Astrocyte (in vitro differentiated cells and primary cell): ENCODE data around the gene PALLD.

ENCODE experiments used
- EZH2 ChIP-seq: IDR thresholded peaks from 2 replicates; pipeline ENCODE4 v1.6.1; 2012; ENCODE audit warnings: mild to moderate bottlenecking, low read length, inconsistent platforms; ENCODE audit not compliant: insufficient read depth
- TF ChIP-seq, protein P1 (sequence below): IDR thresholded peaks from 2 replicates; pipeline ENCODE4 v1.5.1; 2011; ENCODE audit warnings: low read depth, mild to moderate bottlenecking, inconsistent platforms, low read length, moderate library complexity; ENCODE audit not compliant: insufficient read depth

DNA sequence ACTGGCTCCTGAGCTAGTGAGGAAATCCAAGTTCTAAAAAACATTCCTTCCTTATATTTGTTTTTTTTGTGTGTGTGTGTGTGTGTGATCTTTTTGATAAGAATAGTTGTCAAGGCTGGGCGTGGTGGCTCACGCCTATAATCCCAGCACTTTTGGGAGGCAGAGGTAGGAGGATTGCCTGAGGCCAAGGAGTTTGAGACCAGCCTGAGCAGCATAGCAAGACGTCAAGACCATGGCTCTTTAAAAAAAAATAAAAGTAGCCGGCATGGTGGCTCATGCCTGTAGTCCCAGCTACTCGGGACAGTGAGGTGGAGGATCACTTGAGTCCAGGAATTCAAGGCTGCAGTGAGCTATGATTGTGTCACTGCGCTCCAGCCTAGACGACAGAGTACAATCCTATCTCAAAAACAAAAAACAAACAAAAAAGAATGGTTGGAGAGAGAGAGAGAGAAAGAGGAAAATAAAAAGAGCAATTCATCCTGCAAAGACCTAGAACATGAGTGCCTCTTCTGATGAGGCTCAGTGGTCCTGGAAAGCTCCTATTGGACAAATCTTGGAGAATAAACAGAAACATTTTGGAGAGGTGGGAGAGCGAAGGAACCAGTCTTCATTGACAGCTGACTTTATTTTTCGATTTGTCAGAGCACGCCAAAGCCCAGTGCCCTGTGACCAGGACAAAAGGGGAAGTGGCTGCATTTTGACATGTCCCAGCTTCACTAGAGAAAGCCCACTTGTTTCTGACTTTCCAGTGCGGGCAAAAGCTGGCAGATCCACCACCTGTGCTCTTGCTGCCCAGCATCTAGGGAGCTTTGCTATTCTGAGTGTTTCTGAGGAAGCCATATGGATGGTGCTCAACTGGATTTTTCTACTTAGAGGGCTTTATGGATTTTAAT, 244.7 kb downstream of the PALLD start:
- TF ChIP-seq, protein P1, sequence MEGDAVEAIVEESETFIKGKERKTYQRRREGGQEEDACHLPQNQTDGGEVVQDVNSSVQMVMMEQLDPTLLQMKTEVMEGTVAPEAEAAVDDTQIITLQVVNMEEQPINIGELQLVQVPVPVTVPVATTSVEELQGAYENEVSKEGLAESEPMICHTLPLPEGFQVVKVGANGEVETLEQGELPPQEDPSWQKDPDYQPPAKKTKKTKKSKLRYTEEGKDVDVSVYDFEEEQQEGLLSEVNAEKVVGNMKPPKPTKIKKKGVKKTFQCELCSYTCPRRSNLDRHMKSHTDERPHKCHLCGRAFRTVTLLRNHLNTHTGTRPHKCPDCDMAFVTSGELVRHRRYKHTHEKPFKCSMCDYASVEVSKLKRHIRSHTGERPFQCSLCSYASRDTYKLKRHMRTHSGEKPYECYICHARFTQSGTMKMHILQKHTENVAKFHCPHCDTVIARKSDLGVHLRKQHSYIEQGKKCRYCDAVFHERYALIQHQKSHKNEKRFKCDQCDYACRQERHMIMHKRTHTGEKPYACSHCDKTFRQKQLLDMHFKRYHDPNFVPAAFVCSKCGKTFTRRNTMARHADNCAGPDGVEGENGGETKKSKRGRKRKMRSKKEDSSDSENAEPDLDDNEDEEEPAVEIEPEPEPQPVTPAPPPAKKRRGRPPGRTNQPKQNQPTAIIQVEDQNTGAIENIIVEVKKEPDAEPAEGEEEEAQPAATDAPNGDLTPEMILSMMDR, result no peak
- no peak for TF ChIP-seq EZH2
